Amniotic stem cell (primary cell): ENCODE data around the gene LUC7L3.
"Not testable (repeated sequence)": the region's sequence is repeated elsewhere in the genome, so short reads cannot be mapped to it uniquely, and the experiment has no call there.

Experiments
- DNase-seq: peaks from one replicate; lab custom pipeline; 2025; lab: John Stamatoyannopoulos, UW

LUC7L3 gene, protein sequence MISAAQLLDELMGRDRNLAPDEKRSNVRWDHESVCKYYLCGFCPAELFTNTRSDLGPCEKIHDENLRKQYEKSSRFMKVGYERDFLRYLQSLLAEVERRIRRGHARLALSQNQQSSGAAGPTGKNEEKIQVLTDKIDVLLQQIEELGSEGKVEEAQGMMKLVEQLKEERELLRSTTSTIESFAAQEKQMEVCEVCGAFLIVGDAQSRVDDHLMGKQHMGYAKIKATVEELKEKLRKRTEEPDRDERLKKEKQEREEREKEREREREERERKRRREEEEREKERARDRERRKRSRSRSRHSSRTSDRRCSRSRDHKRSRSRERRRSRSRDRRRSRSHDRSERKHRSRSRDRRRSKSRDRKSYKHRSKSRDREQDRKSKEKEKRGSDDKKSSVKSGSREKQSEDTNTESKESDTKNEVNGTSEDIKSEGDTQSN

GRCh38 chr17:50719144-50719923 lies at the start of gene LUC7L3:
TSS of gene LUC7L3 (plus strand) at chr17:50719603. CDS start at chr17:50719733, 130 bp downstream.
- peak; percentile 84 for DNase-seq

GRCh38 chr17:50672071-50672470 lies 47.3 kb upstream of the LUC7L3 start:
- no peak for DNase-seq

GRCh38 chr17:50672831-50673551 lies 46.4 kb upstream of the LUC7L3 start:
- no peak for DNase-seq

DNA sequence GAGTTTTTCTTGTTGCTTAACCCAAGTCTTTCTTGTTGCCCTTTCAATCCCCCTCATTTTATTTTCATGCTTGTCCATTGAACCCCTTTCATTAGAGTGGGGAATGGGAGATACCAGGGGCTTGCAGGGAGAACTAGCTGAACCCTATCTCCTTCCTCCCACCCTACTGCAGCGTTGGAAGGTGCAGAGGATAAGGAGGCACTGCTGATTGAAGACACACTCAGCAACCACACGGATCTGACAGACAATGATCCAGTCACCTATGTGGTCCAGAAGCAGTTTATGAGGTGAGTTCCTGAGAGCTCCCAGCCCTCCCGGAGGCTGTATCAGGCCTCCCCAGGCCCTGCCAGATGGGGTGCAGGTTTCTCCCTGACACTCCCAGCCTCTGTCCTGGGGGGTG lies 44.2 kb upstream of the LUC7L3 start:
- no peak for DNase-seq

- DNase-seq, result no peak
Measured at GRCh38 chr17:50675627-50676026, 43.8 kb upstream of the LUC7L3 start.

DNA sequence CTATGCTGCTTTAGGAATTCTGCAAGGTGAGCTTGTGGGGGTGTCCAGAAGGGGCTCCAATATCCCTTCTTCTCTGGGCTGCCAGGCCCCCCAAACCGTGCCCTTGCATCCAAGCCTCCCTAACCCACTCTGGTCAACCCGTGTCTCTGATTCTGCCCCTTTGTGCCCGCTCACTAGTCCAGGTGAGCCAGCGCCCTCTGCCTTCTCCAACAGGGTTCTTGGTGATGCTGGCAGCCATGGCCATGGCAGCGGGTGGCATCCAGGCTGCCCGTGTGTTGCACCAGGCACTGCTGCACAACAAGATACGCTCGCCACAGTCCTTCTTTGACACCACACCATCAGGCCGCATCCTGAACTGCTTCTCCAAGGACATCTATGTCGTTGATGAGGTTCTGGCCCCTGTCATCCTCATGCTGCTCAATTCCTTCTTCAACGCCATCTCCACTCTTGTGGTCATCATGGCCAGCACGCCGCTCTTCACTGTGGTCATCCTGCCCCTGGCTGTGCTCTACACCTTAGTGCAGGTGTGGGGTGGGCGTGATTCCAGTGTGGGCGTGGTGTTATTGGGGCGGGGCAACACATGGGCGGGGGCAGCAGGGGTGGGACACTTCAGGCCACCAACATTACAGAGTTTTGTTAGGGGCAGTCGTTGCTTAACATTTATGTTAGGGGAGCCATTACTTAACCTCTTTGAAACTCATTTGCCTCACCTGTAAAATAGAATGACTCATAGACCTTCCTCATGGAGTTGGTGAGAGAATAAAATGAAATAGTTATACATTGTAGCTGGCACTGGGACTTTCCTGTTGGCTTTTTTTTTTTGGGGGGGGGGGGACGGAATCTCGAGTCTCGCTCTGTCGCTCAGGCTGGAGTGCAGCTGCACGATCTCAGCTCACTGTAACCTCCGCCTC lies 43.1 kb upstream of the LUC7L3 start:
- no peak for DNase-seq

GRCh38 chr17:50677851-50678375 lies 41.5 kb upstream of the LUC7L3 start:
- no peak for DNase-seq

DNA sequence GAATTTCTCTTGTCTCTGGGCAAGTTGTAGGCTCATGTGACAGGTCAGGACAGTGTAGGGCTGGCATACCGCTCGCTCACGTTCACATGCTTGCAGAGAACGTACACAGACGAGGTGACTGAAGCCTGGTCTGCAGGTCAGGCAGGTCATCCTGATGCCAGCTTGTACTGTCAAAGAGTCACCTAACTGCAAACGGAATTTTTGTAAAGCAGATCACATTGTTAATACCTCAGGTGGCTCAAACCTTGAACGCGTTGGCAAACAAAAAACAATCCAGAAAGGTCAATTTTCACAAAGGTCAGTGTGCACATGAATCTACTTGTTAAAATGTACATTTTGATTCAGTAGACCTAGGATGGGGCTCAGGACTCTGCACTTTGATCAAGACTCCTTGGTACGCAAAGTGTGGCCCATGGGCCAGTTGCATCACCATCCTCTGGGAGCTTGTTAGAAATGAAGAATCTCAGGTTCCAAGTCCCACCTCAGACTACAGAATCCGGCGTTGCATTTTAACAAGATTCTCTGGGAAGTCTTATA lies 40.3 kb upstream of the LUC7L3 start:
- no peak for DNase-seq

GRCh38 chr17:50680126-50680525 lies 39.3 kb upstream of the LUC7L3 start:
- no peak for DNase-seq

GRCh38 chr17:50680543-50681262 lies 38.7 kb upstream of the LUC7L3 start:
- not testable (repeated sequence) for DNase-seq

- DNase-seq, result peak; percentile 76
Measured at GRCh38 chr17:50681263-50682200, 37.9 kb upstream of the LUC7L3 start.

- DNase-seq, result no peak
Measured at GRCh38 chr17:50682441-50682840, 37.0 kb upstream of the LUC7L3 start.

- DNase-seq, result no peak
Measured at GRCh38 chr17:50682938-50683337, 36.5 kb upstream of the LUC7L3 start.

DNA sequence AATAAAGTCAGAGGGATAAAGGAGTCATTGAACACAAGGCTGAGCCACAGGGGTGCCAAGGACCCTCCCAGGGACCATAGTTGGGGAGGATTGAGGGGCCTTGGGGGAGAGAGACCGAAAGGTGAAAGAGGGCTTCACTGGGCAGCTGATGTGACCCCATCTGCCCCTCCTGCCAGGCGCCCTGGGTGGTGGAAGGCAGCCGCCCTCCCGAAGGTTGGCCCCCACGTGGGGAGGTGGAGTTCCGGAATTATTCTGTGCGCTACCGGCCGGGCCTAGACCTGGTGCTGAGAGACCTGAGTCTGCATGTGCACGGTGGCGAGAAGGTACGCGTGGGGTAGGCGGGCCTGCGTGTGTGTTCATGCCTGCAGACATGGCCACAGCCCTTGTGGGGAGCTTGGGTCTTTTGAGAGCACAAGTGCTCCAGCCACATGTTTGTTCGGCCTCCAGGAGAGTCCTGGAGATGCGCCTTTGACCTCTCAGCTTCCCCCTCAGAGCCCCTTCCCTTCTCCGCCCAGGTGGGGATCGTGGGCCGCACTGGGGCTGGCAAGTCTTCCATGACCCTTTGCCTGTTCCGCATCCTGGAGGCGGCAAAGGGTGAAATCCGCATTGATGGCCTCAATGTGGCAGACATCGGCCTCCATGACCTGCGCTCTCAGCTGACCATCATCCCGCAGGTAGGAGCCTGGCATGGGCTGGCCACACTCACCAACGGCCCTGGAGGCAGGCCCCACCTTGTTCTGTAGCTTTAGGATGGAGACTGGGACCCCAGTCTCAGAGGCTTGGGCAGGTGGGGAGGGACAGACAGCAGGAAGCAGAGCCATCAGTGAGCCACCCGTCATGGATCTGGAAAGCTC lies 35.7 kb upstream of the LUC7L3 start:
- no peak for DNase-seq

- DNase-seq, result no peak
Measured at GRCh38 chr17:50684288-50684611, 35.2 kb upstream of the LUC7L3 start.

DNA sequence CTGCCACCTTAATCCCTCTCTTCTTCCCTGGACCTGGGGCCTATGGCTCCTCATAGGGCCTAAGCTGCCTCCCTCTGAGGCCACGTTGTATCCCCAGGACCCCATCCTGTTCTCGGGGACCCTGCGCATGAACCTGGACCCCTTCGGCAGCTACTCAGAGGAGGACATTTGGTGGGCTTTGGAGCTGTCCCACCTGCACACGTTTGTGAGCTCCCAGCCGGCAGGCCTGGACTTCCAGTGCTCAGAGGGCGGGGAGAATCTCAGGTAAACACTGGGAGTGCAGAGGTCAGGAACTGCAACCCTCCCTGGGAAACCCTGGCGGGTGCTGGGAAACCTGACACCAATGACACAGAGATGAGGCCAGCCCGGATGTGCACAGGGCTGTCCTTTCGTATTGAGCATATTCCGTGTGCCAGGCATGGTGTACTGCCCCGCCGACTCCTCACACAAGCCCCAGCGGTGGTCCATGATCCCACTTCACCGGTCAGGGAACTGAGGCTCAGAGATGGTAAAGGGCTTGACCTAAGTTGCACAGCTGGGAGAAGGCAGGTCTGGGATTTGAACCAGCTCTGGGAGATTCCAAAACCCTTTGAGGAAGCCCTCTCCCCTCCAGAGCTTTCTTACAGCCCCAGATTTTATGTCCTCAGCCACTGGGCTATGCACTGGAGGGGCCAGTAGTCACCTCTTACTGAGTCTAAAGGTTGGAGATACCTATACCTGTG lies 34.6 kb upstream of the LUC7L3 start:
- DNase-seq, result no peak

DNA sequence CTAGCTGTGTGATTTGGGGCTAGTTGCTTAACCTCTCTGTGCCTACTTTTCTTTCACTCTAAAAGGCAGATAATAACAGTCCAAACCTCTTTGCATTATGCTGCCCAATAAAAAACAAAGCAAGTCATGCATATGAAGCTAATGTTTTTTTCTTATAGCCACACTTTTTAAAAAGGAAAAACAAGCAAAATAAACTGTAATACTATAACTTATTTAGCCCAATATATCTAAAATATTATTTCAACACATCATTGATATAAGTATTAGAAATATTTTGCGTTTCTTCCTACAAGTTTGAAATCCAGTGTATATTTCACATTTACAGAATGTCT lies 34.1 kb upstream of the LUC7L3 start:
- no peak for DNase-seq
